ENCODE measurements around the gene NFATC2. TPM values are rescaled to one million over a fixed set of nuclear protein-coding genes. Genes with fewer than 3 reads are reported as not detected.

NFATC2 gene
- total RNA-seq, 1 experiment from 2014 or later, result 5.0 TPM

DNA sequence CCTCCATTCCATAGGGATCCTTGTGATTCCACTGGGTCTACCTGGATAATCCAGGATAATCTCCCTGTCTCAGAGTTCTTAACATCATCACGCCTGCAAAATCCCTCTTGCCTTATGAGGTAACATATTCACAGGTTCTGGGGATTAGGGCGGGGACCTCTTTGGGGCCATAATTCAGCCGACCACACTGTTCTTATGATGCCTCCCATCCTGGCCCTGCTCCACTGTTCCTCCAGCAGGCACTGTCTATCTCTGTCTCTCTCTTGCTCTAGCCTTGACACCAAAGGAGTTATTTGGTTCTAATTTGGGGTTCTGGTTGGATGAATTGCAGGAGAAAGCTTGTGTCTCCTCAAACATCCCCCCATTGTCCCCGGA, 168.1 kb downstream of the NFATC2 start:
- ATAC-seq (no peak), DNase-seq (ENCODE audit: low read depth, low spot score) (no peak)
- BruUV-seq (replicated peaks), result no TSS peak
- no peak overlapping the region for H3K27ac ChIP-seq (ENCODE audit: low read depth, low read length)
- H3K9me2 ChIP-seq (ENCODE audit: insufficient read depth), result no peaks in the 10 kb centered on the region
- H4K20me1 ChIP-seq (ENCODE audit: insufficient read depth), result no peaks in the 10 kb centered on the region
- no peaks in the 10 kb centered on the region for H3K9me3 ChIP-seq (ENCODE audit: control insufficient read depth in 1 of 2, insufficient read depth in 1 of 2, low read depth in 1 of 2, low read length in 2 of 2)
- H3K9ac ChIP-seq (ENCODE audit: low read length), result no peak overlapping the region
- H3K4me2 ChIP-seq (ENCODE audit: low read length), result no peak overlapping the region
- ChIA-PET CTCF (interaction anchor here (1.2 kb wide), 1 partner anchor 220 kb away, joined by 3 read pairs; no protein-coding TSS in a partner anchor), RAD21 (ENCODE audit: low non-redundant PET in 1 of 2, low total read pairs in 2 of 2, uncharacterized antibody in 2 of 2, unreplicated experiment in 2 of 2) (no interaction called here), POLR2A (no interaction called here)
- H3K4me1 ChIP-seq (ENCODE audit: control insufficient read depth in 1 of 2, insufficient read depth in 2 of 2, low read length in 2 of 2), result peaks cover 0 to under 1% of the 10 kb centered on the region in 2 experiments; a peak in 1 of 4 replicates
- no peak overlapping the region for H2AFZ ChIP-seq (ENCODE audit: low read depth, low read length, poor library complexity, severe bottlenecking)
- no peak overlapping the region for H3K4me3 ChIP-seq (replicated peaks in 1 of 2; ENCODE audit: low read depth in 1 of 2, low read length in 2 of 2)
- no peaks in the 10 kb centered on the region for H3K79me2 ChIP-seq (ENCODE audit: insufficient read depth, low read length)
- no peaks in the 10 kb centered on the region for H3K36me3 ChIP-seq (ENCODE audit: control insufficient read depth in 1 of 2, insufficient read depth in 2 of 2, low read length in 2 of 2)
- no peaks in the 10 kb centered on the region for H3K27me3 ChIP-seq (ENCODE audit: insufficient read depth, low read length)
- no peak for TF ChIP-seq TCF7L2 (IDR thresholded peaks at IDR 0.05; ENCODE audit: borderline replicate concordance, extremely low read depth, insufficient read depth, insufficient read length)
- TF ChIP-seq CBX3 (IDR thresholded peaks at IDR 0.05; ENCODE audit: low read depth), result no peak
- no peak for TF ChIP-seq JUND (IDR thresholded peaks at IDR 0.05)
- no peak for TF ChIP-seq EGR1 (IDR thresholded peaks at IDR 0.05; ENCODE audit: low read depth)
- no peak for TF ChIP-seq POLR2AphosphoS5 (IDR thresholded peaks at IDR 0.05; ENCODE audit: low read depth, low read length)
- no peak for TF ChIP-seq CEBPB (IDR thresholded peaks at IDR 0.05; ENCODE audit: low read depth)
- TF ChIP-seq ELF1 (IDR thresholded peaks at IDR 0.05; ENCODE audit: borderline replicate concordance, low read depth), result no peak
- intact Hi-C loops (cut with micrococcal nuclease), result loop anchor here (5.0 kb wide), 1 partner anchor 387 kb away; no protein-coding TSS in a partner anchor

GRCh38 chr20:51373713-51374455, 168.6 kb downstream of the NFATC2 start:
- DNase-seq (ENCODE audit: low read depth, low spot score), result no peak
- no peak overlapping the region for H3K9ac ChIP-seq (ENCODE audit: low read length)
- POLR2A ChIA-PET, result no interaction called here
- TF ChIP-seq ELF1 (IDR thresholded peaks at IDR 0.05; ENCODE audit: borderline replicate concordance, low read depth), result no peak
- TF ChIP-seq TCF7L2 (IDR thresholded peaks at IDR 0.05; ENCODE audit: borderline replicate concordance, extremely low read depth, insufficient read depth, insufficient read length), result no peak
- TF ChIP-seq CEBPB (IDR thresholded peaks at IDR 0.05; ENCODE audit: low read depth), result no peak
- TF ChIP-seq MAX (IDR thresholded peaks at IDR 0.05), result no peak
- no peak for TF ChIP-seq CTCF (IDR thresholded peaks at IDR 0.05 in 2 of 3, conservative IDR thresholded peaks at IDR 0.05 in 1 of 3; ENCODE audit: borderline replicate concordance in 1 of 3, insufficient read depth in 1 of 3, low read depth in 2 of 3, low read length in 2 of 3)
- TF ChIP-seq SP1 (IDR thresholded peaks at IDR 0.05; ENCODE audit: low read depth), result no peak
- TF ChIP-seq POLR2A (IDR thresholded peaks at IDR 0.05; ENCODE audit: borderline replicate concordance, extremely low read depth, insufficient read depth, insufficient read length), result no peak
- no peak for TF ChIP-seq CBX3 (IDR thresholded peaks at IDR 0.05; ENCODE audit: low read depth)
- no peak for TF ChIP-seq EGR1 (IDR thresholded peaks at IDR 0.05; ENCODE audit: low read depth)
- no peak for TF ChIP-seq JUND (IDR thresholded peaks at IDR 0.05)
- no peak for TF ChIP-seq SRF (IDR thresholded peaks at IDR 0.05; ENCODE audit: low read depth)
- no peak for TF ChIP-seq EZH2phosphoT487 (IDR thresholded peaks at IDR 0.05; ENCODE audit: borderline replicate concordance)
- TF ChIP-seq ZFX (IDR thresholded peaks at IDR 0.05), result no peak
- TF ChIP-seq SIN3A (IDR thresholded peaks at IDR 0.05; ENCODE audit: low read depth), result no peak

More at GRCh38 chr20:51373713-51374455, 168.6 kb downstream of the NFATC2 start:
- no peaks in the 10 kb centered on the region for H3K79me2 ChIP-seq (ENCODE audit: insufficient read depth, low read length)
- H3K4me2 ChIP-seq (ENCODE audit: low read length), result no peak overlapping the region
- CTCF ChIA-PET, result interaction anchor here (0.7 to 1.9 kb wide), 3 partner anchors 221 to 222 kb away, joined by 3 to 4 read pairs (median 3); no protein-coding TSS in a partner anchor
- H3K27ac ChIP-seq (ENCODE audit: low read depth, low read length), result no peak overlapping the region
- no peaks in the 10 kb centered on the region for H3K27me3 ChIP-seq (ENCODE audit: insufficient read depth, low read length)
- H3K9me2 ChIP-seq (ENCODE audit: insufficient read depth), result no peaks in the 10 kb centered on the region
- no peak overlapping the region for H2AFZ ChIP-seq (ENCODE audit: low read depth, low read length, poor library complexity, severe bottlenecking)
- RAD21 ChIA-PET (ENCODE audit: low non-redundant PET in 1 of 2, low total read pairs in 2 of 2, uncharacterized antibody in 2 of 2, unreplicated experiment in 2 of 2), result interaction anchor here in 1 of 2 experiments (2.0 kb wide), 1 partner anchor 250 kb away, joined by 4 read pairs; no protein-coding TSS in a partner anchor
- H3K4me1 ChIP-seq (ENCODE audit: control insufficient read depth in 1 of 2, insufficient read depth in 2 of 2, low read length in 2 of 2), result peaks cover 0 to 1% of the 10 kb centered on the region in 2 experiments; a peak in 1 of 4 replicates
- BruUV-seq (replicated peaks), result no TSS peak
- no peaks in the 10 kb centered on the region for H4K20me1 ChIP-seq (ENCODE audit: insufficient read depth)
- ATAC-seq, result no peak
- intact Hi-C loops (cut with micrococcal nuclease), result loop anchor here (5.0 kb wide), 1 partner anchor 387 kb away; no protein-coding TSS in a partner anchor
- H3K9me3 ChIP-seq (ENCODE audit: control insufficient read depth in 1 of 2, insufficient read depth in 1 of 2, low read depth in 1 of 2, low read length in 2 of 2), result no peaks in the 10 kb centered on the region
- H3K36me3 ChIP-seq (ENCODE audit: control insufficient read depth in 1 of 2, insufficient read depth in 2 of 2, low read length in 2 of 2), result no peaks in the 10 kb centered on the region
- no peak overlapping the region for H3K4me3 ChIP-seq (replicated peaks in 1 of 2; ENCODE audit: low read depth in 1 of 2, low read length in 2 of 2)

Measured in HCT116 (cell line).